DOHH2 (cell line): ENCODE measurements around the gene POT1.

Experiments
- CTCF ChIP-seq: fragments of 200-600 bp; sonication (generic); IDR thresholded peaks from one replicate; pipeline ENCODE4 v1.5.1; 2014; ENCODE audit warnings: antibody characterized with exemption, mild to moderate bottlenecking, low read depth, low read length; ENCODE audit not compliant: poor library complexity, severe bottlenecking
- EZH2phosphoT487 ChIP-seq: fragments of 200-600 bp; sonication (generic); IDR thresholded peaks from 2 replicates; pipeline ENCODE4 v1.6.1; 2017; ENCODE audit warnings: borderline replicate concordance, mild to moderate bottlenecking, antibody characterized with exemption, low read length, moderate library complexity, mixed read lengths

GRCh38 chr7:124965553-124965952 lies 35.9 kb upstream of the POT1 start:
- TF ChIP-seq CTCF (no peak), EZH2phosphoT487 (no peak)
